Effector memory CD8-positive, alpha-beta T cell (primary cell): ENCODE measurements around the gene TIPIN.

Source experiments
- ATAC-seq: fragments of 150-1000 bp; cut with Tn5 transposase; replicated peaks from 2 replicates; pipeline ENCODE4 v1.10.0; 2021; ENCODE audit warnings: mild to moderate bottlenecking, moderate library complexity
- DNase-seq, 3 experiments: peaks; one replicate each; pipeline ENCODE4 v3.0.0; 2021
- H3K27ac Mint-ChIP-seq, 2 donors: one replicate each; pipeline ENCODE4 v1.8.0; 2022; ENCODE audit warnings: mild to moderate bottlenecking in 2 of 2, mixed read lengths in 2 of 2, moderate library complexity in 2 of 2
- H3K27me3 Mint-ChIP-seq, 2 donors: one replicate each; pipeline ENCODE4 v1.8.0; 2022; ENCODE audit warnings: mixed read lengths in 2 of 2
- H3K36me3 Mint-ChIP-seq: one replicate; pipeline ENCODE4 v1.8.0; 2022; ENCODE audit warnings: mild to moderate bottlenecking, moderate library complexity, mixed read lengths; ENCODE audit not compliant: insufficient read depth
- H3K4me1 Mint-ChIP-seq, 2 donors: one replicate each; pipeline ENCODE4 v1.8.0; 2022; ENCODE audit warnings: low read depth in 2 of 2, mixed read lengths in 2 of 2
- H3K4me3 Mint-ChIP-seq, 2 donors: one replicate each; pipeline ENCODE4 v1.8.0; 2022; ENCODE audit warnings: mild to moderate bottlenecking in 2 of 2, mixed read lengths in 2 of 2, moderate library complexity in 2 of 2
- H3K9me3 Mint-ChIP-seq, 2 donors: one replicate each; pipeline ENCODE4 v1.8.0; 2022; ENCODE audit warnings: mixed read lengths in 2 of 2

The TIPIN gene

GRCh38 chr15:66290518-66290917, 66.0 kb downstream of the TIPIN start:
- Mint-ChIP-seq H3K27ac (no peak overlapping the region), H3K9me3 (no peaks in the 10 kb centered on the region)
- no peak for DNase-seq

GRCh38 chr15:66290007-66290406, 66.5 kb downstream of the TIPIN start:
- Mint-ChIP-seq H3K4me3 (no peak overlapping the region), H3K27me3 (no peaks in the 10 kb centered on the region), H3K36me3 (peaks cover 8% of the 10 kb centered on the region), H3K9me3 (no peaks in the 10 kb centered on the region), H3K27ac (no peak overlapping the region), H3K4me1 (peaks cover 20 to 33% of the 10 kb centered on the region in 2 donors)
- ATAC-seq (no peak), DNase-seq (no peak)

More at GRCh38 chr15:66290518-66290917, 66.0 kb downstream of the TIPIN start:
- Mint-ChIP-seq H3K27me3 (no peaks in the 10 kb centered on the region), H3K4me1 (peaks cover 20 to 35% of the 10 kb centered on the region in 2 donors), H3K36me3 (peaks cover 8% of the 10 kb centered on the region), H3K4me3 (no peak overlapping the region)
- no peak for ATAC-seq

GRCh38 chr15:66288551-66289185, 67.8 kb downstream of the TIPIN start:
- Mint-ChIP-seq H3K27me3 (no peaks in the 10 kb centered on the region), H3K4me3 (no peak overlapping the region), H3K9me3 (no peaks in the 10 kb centered on the region), H3K4me1 (peaks cover 11 to 22% of the 10 kb centered on the region in 2 donors), H3K36me3 (peaks cover 8% of the 10 kb centered on the region), H3K27ac (no peak overlapping the region)
- ATAC-seq (no peak), DNase-seq (no peak)

GRCh38 chr15:66288093-66288492, 68.4 kb downstream of the TIPIN start:
- Mint-ChIP-seq H3K36me3 (peaks cover 8% of the 10 kb centered on the region), H3K27ac (no peak overlapping the region), H3K9me3 (no peaks in the 10 kb centered on the region), H3K27me3 (no peaks in the 10 kb centered on the region), H3K4me1 (peaks cover 11 to 22% of the 10 kb centered on the region in 2 donors), H3K4me3 (no peak overlapping the region)
- ATAC-seq (no peak), DNase-seq (no peak)

- ATAC-seq (peak; percentile 37), DNase-seq (no peak)
- Mint-ChIP-seq H3K4me1 (peaks cover 11 to 21% of the 10 kb centered on the region in 2 donors), H3K27me3 (no peaks in the 10 kb centered on the region), H3K4me3 (no peak overlapping the region), H3K36me3 (peaks cover 7% of the 10 kb centered on the region), H3K9me3 (no peaks in the 10 kb centered on the region), H3K27ac (no peak overlapping the region)
These were observed 68.9 kb downstream of the TIPIN start for GRCh38 chr15:66287461-66288057.
